GM18507 (cell line): ENCODE data around the gene APCDD1L.

Experiments used
- DNase-seq: peaks from one replicate; pipeline ENCODE4 v3.0.0; 2011; ENCODE audit warnings: low read depth; ENCODE audit not compliant: insufficient read length; ENCODE audit errors: extremely low spot score
- FAIRE-seq: peaks from 2 replicates; lab custom pipeline; 2011; peaks lifted over from hg19 to GRCh38; lab: Jason Lieb, UNC

Gene APCDD1L

GRCh38 chr20:58471193-58472164, 43.7 kb downstream of the APCDD1L start:
- DNase-seq (no peak), FAIRE-seq (no peak)

- FAIRE-seq (no peak), DNase-seq (no peak)
These were observed 44.6 kb downstream of the APCDD1L start for GRCh38 chr20:58470336-58471192.

- FAIRE-seq (no peak), DNase-seq (no peak)
These were observed 45.6 kb downstream of the APCDD1L start for GRCh38 chr20:58469616-58470015.

- FAIRE-seq, result no peak
These were observed 47.3 kb downstream of the APCDD1L start for GRCh38 chr20:58467572-58468527.

GRCh38 chr20:58466729-58467571, 48.2 kb downstream of the APCDD1L start:
- no peak for FAIRE-seq
- DNase-seq, result no peak

More at GRCh38 chr20:58467572-58468527, 47.3 kb downstream of the APCDD1L start:
- no peak for DNase-seq

- FAIRE-seq, result no peak
- DNase-seq, result no peak
These were observed 49.0 kb downstream of the APCDD1L start for GRCh38 chr20:58466095-58466708.

- no peak for DNase-seq
- no peak for FAIRE-seq
These were observed 50.4 kb downstream of the APCDD1L start for GRCh38 chr20:58464838-58465237.

GRCh38 chr20:58463256-58463655, 51.9 kb downstream of the APCDD1L start:
- DNase-seq (no peak), FAIRE-seq (no peak)

- DNase-seq (no peak), FAIRE-seq (no peak)
These were observed 53.3 kb downstream of the APCDD1L start for GRCh38 chr20:58461899-58462298.

GRCh38 chr20:58461104-58461503, 54.1 kb downstream of the APCDD1L start:
- FAIRE-seq, result no peak
- no peak for DNase-seq

GRCh38 chr20:58459058-58459750, 56.0 kb downstream of the APCDD1L start:
- FAIRE-seq (peak; percentile 63), DNase-seq (no peak)

- DNase-seq (peak; percentile 71), FAIRE-seq (peak; percentile 97)
These were observed 56.7 kb downstream of the APCDD1L start for GRCh38 chr20:58458342-58459057.

GRCh38 chr20:58457083-58457695, 58.0 kb downstream of the APCDD1L start:
- DNase-seq, result no peak
- no peak for FAIRE-seq

- no peak for DNase-seq
- no peak for FAIRE-seq
These were observed 60.7 kb downstream of the APCDD1L start for GRCh38 chr20:58454460-58454859.

- DNase-seq (no peak), FAIRE-seq (no peak)
These were observed 61.8 kb downstream of the APCDD1L start for GRCh38 chr20:58453391-58453790.

GRCh38 chr20:58452667-58453255, 62.4 kb downstream of the APCDD1L start:
- DNase-seq (no peak), FAIRE-seq (peak; percentile 31)
